ENCODE measurements around the gene ARL6IP4.
"Not testable (repeated sequence)": the region's sequence is repeated elsewhere in the genome, so short reads cannot be mapped to it uniquely, and the experiment has no call there.

Gene ARL6IP4
- 0.40 to 0.62 reads per million in 2 donors for total RNA-seq

DNA sequence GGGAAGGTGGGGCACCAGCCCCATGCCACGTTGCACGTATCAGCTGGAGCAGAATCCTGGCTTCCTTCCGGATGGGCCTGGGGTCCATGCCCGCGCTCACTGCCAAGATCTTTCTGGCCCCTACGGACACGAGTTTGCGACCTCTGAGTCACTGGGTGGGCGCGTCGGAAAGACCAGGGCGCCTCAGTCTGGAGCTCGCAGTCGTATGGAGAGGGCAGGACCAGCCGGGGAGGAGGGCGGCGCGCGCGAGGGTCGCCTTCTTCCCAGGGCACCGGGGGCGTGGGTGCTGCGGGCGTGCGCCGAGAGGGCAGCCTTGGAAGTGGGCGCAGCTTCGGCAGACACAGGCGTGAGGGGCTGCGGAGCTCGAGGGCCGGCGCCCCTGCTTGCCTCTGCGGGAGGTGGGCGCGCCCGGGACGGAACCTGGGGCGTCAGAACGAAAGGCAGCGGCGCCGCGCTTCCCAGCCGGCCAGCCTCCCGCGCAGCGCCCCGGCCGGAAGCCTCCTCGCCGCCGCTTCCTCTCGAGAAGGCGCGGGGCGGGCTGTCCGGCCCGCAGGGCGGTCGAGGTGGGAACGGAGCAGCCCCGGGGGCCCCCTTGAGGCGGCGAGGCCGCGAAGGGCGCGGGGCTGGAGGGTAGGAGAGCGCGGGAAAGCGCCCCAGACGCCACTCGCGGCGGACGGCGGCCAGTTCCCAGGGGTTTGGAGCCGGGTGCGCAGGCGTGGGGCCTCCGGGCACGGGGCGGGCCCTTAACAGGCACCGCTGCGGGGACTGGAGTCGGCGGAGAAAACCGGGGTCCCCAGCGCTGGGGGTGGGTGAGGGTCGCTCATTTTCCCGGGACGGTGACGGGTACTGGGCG lies at the start of gene ARL6IP4:
ARL6IP4 (plus strand) TSS at position 499 of the 853 bp plus-strand sequence. CDS start 459 bp downstream, outside the sequence.
- DNase-seq: peak; percentile 30 to 80 (median 47)

- DNase-seq: no peak
Measured at GRCh38 chr12:122932207-122932606, 48.3 kb upstream of the ARL6IP4 start.

- DNase-seq: no peak
Measured at GRCh38 chr12:122934722-122935121, 45.8 kb upstream of the ARL6IP4 start.

DNA sequence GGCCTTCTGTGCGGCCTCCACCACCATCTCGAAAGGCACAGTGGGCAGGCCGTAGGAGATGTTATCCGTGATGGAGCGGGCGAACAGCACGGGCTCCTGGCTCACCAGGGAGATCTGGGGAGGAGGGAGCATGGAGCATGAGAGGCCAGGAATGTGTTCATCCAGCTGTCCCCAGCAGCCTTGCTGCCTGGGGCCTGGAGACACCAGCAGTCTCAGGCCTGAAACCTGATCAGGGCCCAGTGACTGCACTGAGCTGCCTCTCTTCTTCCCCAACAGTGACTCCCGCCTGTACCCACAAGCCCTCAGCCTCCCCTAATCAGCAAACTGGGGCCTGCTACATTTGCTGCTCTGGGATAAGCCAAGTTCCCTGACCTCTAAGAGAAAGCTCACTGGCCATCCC lies 45.2 kb upstream of the ARL6IP4 start:
- DNase-seq: no peak

- no peak for DNase-seq
Measured at GRCh38 chr12:122937622-122938091, 42.8 kb upstream of the ARL6IP4 start.

- DNase-seq: no peak
Measured at GRCh38 chr12:122939125-122939524, 41.4 kb upstream of the ARL6IP4 start.

GRCh38 chr12:122941351-122941750 lies 39.1 kb upstream of the ARL6IP4 start:
- DNase-seq: not testable (repeated sequence)

- DNase-seq: no peak
Measured at GRCh38 chr12:122942637-122943036, 37.8 kb upstream of the ARL6IP4 start.

DNA sequence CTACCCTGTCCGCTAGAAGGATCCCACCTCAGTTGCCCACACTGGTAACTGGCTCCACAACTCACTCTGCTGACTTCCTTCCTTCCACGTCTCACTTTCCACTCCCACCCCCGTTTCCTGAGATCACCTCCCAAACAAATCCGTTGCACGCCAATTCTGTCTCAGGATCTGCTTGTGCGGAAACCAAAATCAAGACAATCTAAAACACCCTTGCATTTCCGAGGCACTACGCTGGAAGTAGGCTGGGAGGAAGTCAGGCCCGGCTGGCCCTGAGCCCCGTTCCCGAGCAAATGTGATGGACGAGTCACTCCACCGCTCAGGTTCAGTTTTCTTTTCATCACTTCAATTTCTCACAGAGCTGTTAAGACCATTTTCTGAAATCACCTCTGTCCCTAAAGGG lies 37.3 kb upstream of the ARL6IP4 start:
- no peak for DNase-seq

DNA sequence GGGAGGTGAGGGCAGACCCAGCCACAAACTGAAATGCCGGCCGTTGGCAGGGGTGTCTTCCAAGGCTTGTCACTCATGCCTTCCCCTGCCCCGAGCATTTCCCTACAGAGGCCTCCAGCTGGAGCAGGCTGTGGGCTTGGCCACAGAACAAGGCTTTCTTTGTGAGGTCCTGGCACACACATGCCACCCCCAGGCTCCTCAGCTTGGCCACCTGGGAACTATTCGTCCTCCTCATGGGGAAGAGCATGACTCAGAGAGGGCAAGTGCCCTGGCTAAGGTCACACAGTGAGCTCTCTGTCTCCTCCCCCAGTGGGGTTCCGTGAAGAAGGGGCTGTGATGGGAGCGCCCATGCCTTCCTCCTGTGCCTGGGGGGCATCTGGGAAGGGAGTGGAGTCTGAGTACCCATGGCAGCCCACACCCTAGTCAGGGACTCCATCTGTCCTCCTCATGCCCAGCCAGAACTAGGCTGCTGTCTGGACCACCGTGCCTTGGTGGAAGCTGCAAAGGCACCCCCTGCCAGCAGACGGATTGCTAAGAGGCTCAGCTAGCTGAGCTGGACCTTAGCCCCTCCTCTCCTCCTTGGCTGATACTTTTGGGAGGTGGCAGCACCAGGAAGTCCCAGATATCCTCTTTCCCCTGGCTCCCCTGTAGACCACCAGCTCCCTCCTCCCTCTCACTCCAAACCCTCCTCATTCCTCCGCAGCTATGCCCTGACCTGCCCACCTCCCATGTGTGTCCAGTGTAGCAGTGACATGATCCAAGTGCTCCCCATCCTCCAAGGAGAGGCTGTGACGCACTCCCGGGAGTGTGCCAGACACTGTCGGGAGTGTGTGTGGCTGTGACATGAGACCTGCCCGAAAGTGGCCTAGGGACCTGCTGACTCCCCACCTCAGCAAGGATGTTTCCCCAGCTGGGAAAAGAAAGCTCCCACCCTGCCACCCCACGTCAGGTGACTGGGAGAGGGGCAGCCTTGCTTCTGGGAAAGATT lies 35.6 kb upstream of the ARL6IP4 start:
- DNase-seq: no peak

DNA sequence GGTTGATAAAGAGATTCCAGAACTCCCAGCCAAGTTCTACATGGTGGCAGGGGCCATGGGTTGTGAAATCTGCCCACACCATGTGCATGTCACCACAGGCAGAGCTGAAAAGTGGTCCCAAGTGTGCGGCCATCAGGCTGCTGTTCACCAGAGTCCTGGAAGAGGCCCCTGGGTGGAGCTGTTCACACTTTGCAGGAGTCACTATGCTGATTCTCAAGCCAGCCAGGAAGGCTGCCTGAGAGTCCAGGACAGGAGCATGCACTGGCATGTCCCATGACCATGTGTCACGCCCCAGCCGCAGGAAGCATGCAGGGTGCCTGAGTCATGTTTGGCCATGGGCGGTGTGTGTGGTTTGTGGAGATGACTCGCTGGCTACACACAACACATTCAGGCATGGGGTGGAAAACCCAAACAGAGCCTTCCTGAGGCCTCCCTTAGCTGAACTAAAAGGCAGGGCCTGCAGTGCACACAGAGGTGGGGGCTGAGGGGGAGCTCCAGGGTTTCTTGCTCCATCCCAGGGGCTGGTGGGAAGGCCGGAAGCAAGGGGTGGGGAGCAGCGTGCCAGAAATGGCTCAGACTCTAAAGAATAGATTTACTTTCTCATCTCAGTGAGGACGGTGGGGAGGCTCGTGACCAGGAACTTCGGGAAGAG lies 33.7 kb upstream of the ARL6IP4 start:
- peak in 3 of 5 experiments; percentile 39 to 84 (median 63) for DNase-seq

GRCh38 chr12:122947352-122947792 lies 33.1 kb upstream of the ARL6IP4 start:
- no peak for DNase-seq

DNA sequence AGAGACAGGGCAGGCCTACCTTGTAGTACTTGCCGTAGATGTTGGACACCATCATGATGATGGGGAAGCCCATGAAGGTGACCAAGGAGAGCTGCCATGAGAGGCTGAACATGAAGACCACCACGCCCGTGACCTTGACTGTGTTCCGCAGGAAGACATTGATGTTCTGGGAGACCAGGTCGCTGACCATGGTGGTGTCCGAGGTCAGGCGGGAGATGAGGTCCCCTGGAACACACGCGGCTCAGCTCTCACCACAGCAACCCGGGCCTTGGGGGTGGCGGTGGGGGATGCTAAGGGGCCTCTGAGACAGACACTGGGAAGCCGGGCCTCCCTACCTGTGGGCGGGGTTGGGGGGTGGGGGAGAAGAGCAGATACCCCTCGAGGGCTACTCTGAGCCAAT lies 31.9 kb upstream of the ARL6IP4 start:
- DNase-seq: no peak

GRCh38 chr12:122949405-122949804 lies 31.1 kb upstream of the ARL6IP4 start:
- DNase-seq: no peak

DNA sequence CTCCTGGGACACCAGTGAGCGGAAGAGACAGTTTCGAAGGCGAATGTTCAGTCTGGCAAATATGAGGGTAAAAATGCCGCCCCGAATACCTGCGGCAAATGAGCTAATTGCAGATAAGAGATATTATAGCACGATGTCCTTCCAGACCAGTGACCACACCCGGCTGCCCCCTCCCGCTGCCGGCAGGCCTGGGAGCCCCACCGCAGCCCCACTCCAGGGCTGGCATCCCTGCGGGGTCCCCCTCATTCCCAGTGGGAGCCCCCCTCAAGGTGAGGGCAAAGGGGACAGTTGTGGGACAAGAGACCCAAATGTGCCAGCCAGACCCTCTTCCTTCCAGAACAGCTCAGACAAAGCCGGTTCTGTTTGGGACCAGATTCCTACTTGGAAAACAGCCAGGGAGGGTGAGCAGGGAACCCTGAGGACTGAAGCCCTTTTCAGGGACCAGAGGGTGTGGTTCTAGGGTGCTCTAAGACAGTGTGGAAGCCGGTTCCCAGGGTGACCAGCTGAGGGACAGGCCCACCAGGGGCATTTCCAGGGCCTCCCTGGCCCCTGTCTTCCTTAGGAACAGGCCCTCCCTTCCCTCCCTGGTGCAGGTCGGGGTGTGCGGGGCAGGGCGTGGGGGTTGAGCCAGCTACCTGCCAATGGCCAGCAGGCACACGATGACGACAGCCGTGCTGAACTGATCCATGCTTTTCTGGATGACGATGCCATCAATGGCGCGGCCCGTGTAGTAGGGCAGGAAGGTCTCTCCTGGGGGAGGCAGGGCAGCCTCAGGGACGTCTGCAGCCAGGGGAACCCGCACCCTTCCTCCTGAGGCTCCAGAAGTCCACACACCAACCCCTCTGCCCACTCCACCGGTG lies 30.4 kb upstream of the ARL6IP4 start:
- no peak for DNase-seq

DNA sequence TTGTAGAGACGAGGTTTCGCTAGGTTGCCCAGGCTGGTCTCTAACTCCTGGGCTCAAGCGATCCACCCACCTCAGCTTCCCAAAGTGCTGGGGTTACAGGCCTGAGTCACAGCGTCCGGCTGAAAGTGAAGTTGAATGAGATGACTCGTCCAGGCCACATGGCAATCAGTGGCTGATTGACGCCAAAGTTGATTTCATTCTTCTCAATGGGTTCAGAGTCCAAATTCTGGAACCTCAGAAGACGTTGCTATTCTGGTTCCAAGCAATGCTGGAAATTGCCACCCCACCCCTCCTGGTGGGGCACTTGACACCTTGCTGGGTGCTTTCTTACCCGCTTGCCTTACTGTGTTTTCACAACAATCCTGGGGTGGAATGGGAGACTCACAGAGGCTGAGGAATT lies 29.1 kb upstream of the ARL6IP4 start:
- no peak for DNase-seq

GRCh38 chr12:122951979-122952892 lies 28.2 kb upstream of the ARL6IP4 start:
- DNase-seq: peak; percentile 34 to 64 (median 57)

GRCh38 chr12:122955156-122955555 lies 25.3 kb upstream of the ARL6IP4 start:
- no peak for DNase-seq

DNA sequence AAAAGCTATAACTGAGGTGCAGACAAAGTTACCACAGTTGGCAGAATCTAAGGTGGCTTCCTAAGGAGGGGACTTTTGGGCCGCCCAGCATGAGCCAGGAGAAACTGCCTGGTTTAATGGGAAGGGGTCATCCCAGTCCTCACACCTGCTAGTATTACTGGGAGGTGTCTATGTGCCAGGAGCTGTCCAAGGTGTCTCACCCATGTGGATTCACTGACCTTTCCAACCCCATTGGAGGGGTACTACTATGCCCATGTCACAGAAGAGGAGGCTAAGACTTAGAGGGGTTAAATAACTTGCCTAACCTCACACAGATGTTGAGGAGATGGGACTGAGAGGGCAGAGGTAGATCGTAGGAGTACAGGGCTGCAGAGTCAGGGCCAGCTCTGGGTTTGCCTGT lies 24.4 kb upstream of the ARL6IP4 start:
- DNase-seq: no peak

DNA sequence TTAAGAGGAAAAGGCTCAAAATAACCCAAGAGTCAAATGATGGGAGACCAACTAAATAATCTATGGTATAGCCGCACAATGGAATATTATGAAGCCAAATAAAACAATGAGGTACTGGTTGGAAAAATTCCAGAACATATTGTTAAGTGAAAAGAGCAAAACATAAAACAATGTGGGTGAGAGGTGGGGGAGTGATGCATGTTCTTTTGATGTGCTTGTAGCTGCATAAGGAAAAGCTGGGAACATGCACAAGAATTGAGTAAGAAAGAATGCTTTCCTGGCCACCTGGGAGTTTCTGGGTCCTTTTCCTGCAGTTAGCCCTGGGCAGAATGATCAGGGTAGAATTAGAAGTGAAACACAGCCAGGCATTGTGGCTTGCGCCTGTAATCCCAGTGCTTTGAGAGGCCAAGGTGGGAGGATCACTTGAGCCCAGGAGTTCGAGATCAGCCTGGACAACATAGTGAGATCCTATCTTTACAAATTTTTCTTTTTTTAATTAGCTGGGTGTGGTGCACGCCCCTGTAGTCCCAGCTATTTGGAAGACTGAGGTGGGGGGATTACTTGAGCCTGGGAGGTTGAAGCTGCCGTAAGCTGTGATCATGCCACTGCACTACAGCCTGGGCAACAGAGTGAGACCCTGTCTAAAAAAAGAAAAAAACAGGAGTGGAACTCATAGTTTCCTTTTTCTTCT lies 22.1 kb upstream of the ARL6IP4 start:
- DNase-seq: no peak

All from T-helper 2 cell (primary cell).